A549 treated with Mapracorat at 1 μM for 4 hours (cell line): ENCODE results near the gene NPB. TPM values are rescaled to one million over a fixed set of nuclear protein-coding genes. Genes with fewer than 3 reads are reported as not detected.

Source experiments
- total RNA-seq: library from RNA; stranded (reverse); fragments of 200-300 nt; extraction: Qiagen RNA extraction; gene quantifications from 5 replicates; pipeline ENCODE4 v1.2.3, GENCODE V29; 2022

Gene NPB
- 0.39 to 0.65 TPM (median 0.55 TPM) in 5 replicates for total RNA-seq

GRCh38 chr17:81902023-81902652 is at the start of gene NPB:
TSS of gene NPB (plus strand) at chr17:81902238. CDS start at chr17:81902278, 40 bp downstream.

GRCh38 chr17:81859906-81860755 is 41.9 kb upstream of the NPB start, which contains the start of gene P4HB:
TSS of gene P4HB (minus strand) at chr17:81860535. CDS start at chr17:81860471, 64 bp downstream.

GRCh38 chr17:81870981-81871386 is 31.1 kb upstream of the NPB start, which contains the start of gene ARHGDIA:
TSS of gene ARHGDIA (minus strand) at chr17:81871337. CDS start at chr17:81869930, 1,407 bp downstream.

GRCh38 chr17:81911277-81911961 is 9.4 kb downstream of the NPB start, which contains the start of gene PCYT2:
TSS of gene PCYT2 (minus strand) at chr17:81911399. CDS start at chr17:81911355, 44 bp downstream.

GRCh38 chr17:81917565-81918332 is 15.7 kb downstream of the NPB start, which contains the start of gene SIRT7:
TSS of gene SIRT7 (minus strand) at chr17:81918176. CDS start at chr17:81918131, 45 bp downstream.

GRCh38 chr17:81927653-81928543 is 25.9 kb downstream of the NPB start, which contains the start of gene MAFG:
TSS of gene MAFG (minus strand) at chr17:81927735. CDS start at chr17:81923185, 4,550 bp downstream.

GRCh38 chr17:81947189-81947588 is 45.2 kb downstream of the NPB start, which contains the start of gene MYADML2:
TSS of gene MYADML2 (minus strand) at chr17:81947233. CDS start at chr17:81941741, 5,492 bp downstream.

Other genes with a start within 250 kb of the NPB start
- gene PDE6G, start 245.7 kb upstream of the NPB start, total RNA-seq, result 1.4 to 3.3 TPM (median 2.0 TPM) in 5 replicates
- 33.6 to 64.7 TPM (median 63.2 TPM) in 5 replicates for gene OXLD1, start 235.6 kb upstream of the NPB start, total RNA-seq
- 54.3 to 69.6 TPM (median 62.0 TPM) in 5 replicates for gene CCDC137, start 235.5 kb upstream of the NPB start, total RNA-seq
- gene ARL16, start 218.4 kb upstream of the NPB start, total RNA-seq, result 49.4 to 53.7 TPM (median 50.5 TPM) in 5 replicates
- gene HGS, start 218.2 kb upstream of the NPB start, total RNA-seq, result 137 to 220 TPM (median 209 TPM) in 5 replicates
- gene MRPL12, start 198.9 kb upstream of the NPB start, total RNA-seq, result 216 to 326 TPM (median 303 TPM) in 5 replicates
- 28.7 to 46.5 TPM (median 44.6 TPM) in 5 replicates for gene SLC25A10, start 190.0 kb upstream of the NPB start, total RNA-seq
- gene GCGR, start 98.1 kb upstream of the NPB start, total RNA-seq, result 0.08 to 0.64 TPM (median 0.35 TPM) in 4 of 5 replicates, not detected in the other
- gene MCRIP1, start 68.9 kb upstream of the NPB start, total RNA-seq, result 74.7 to 106 TPM (median 98.6 TPM) in 5 replicates
- gene PPP1R27, start 67.2 kb upstream of the NPB start, total RNA-seq, result 0.09 to 0.39 TPM (median 0.19 TPM) in 3 of 5 replicates, not detected in the others
- gene P4HB, start 41.7 kb upstream of the NPB start, total RNA-seq, result 677 to 794 TPM (median 701 TPM) in 5 replicates
- 597 to 713 TPM (median 619 TPM) in 5 replicates for gene ARHGDIA, start 30.9 kb upstream of the NPB start, total RNA-seq
- gene ALYREF, start 10.7 kb upstream of the NPB start, total RNA-seq, result 183 to 253 TPM (median 234 TPM) in 5 replicates
- 185 to 289 TPM (median 284 TPM) in 5 replicates for gene ANAPC11, start 10.5 kb upstream of the NPB start, total RNA-seq
- 13.8 to 19.1 TPM (median 17.3 TPM) in 5 replicates for gene PCYT2, start 9.2 kb downstream of the NPB start, total RNA-seq
- 33.0 to 54.0 TPM (median 44.8 TPM) in 5 replicates for gene SIRT7, start 15.9 kb downstream of the NPB start, total RNA-seq
- gene MAFG, start 25.5 kb downstream of the NPB start, total RNA-seq, result 22.3 to 38.0 TPM (median 34.7 TPM) in 5 replicates
- gene PYCR1, start 35.1 kb downstream of the NPB start, total RNA-seq, result 60.5 to 89.4 TPM (median 84.7 TPM) in 5 replicates
- not detected in 5 replicates for gene MYADML2, start 45.0 kb downstream of the NPB start, total RNA-seq
- gene NOTUM, start 58.9 kb downstream of the NPB start, total RNA-seq, result 0.31 to 0.53 TPM (median 0.39 TPM) in 5 replicates
- 20.1 to 31.0 TPM (median 25.7 TPM) in 5 replicates for gene ASPSCR1, start 75.4 kb downstream of the NPB start, total RNA-seq
- 143 to 203 TPM (median 188 TPM) in 5 replicates for gene CENPX, start 120.6 kb downstream of the NPB start, total RNA-seq
- 8.3 to 17.5 TPM (median 13.6 TPM) in 5 replicates for gene LRRC45, start 121.1 kb downstream of the NPB start, total RNA-seq
- 27.4 to 40.9 TPM (median 39.9 TPM) in 5 replicates for gene RAC3, start 129.4 kb downstream of the NPB start, total RNA-seq
- 69.5 to 106 TPM (median 103 TPM) in 5 replicates for gene DCXR, start 135.5 kb downstream of the NPB start, total RNA-seq
- 16.0 to 26.0 TPM (median 24.2 TPM) in 5 replicates for gene RFNG, start 149.6 kb downstream of the NPB start, total RNA-seq
- gene GPS1, start 149.7 kb downstream of the NPB start, total RNA-seq, result 108 to 149 TPM (median 136 TPM) in 5 replicates
- 84.5 to 154 TPM (median 134 TPM) in 5 replicates for gene DUS1L, start 163.6 kb downstream of the NPB start, total RNA-seq
- 106 to 149 TPM (median 139 TPM) in 5 replicates for gene FASN, start 196.0 kb downstream of the NPB start, total RNA-seq